GM18907 (cell line): ENCODE results near the gene ZNHIT2.

Experiments
- ATAC-seq: cut with Tn5 transposase; IDR thresholded peaks from one replicate; pipeline ENCODE4 v1.9.1; 2021; ENCODE audit warnings: mild to moderate bottlenecking, moderate library complexity; ENCODE audit not compliant: unreplicated experiment

Gene ZNHIT2

GRCh38 chr11:65078151-65078550 lies 39.4 kb downstream of the ZNHIT2 start:
- ATAC-seq, result peak; percentile 49

- ATAC-seq, result no peak
Observed at GRCh38 chr11:65077451-65077850, 40.0 kb downstream of the ZNHIT2 start.

GRCh38 chr11:65072631-65072966 lies 44.9 kb downstream of the ZNHIT2 start:
- no peak for ATAC-seq

- ATAC-seq, result no peak
Observed at GRCh38 chr11:65071907-65072630, 45.4 kb downstream of the ZNHIT2 start.

- no peak for ATAC-seq
Observed at GRCh38 chr11:65069217-65069616, 48.3 kb downstream of the ZNHIT2 start.

- ATAC-seq, result no peak
Observed at GRCh38 chr11:65067446-65067845, 50.1 kb downstream of the ZNHIT2 start.

GRCh38 chr11:65066805-65067291 lies 50.7 kb downstream of the ZNHIT2 start:
- ATAC-seq, result no peak
